PC-9 (cell line): ENCODE results near the gene PIK3CB. TPM values are rescaled to one million over a fixed set of nuclear protein-coding genes. Genes with fewer than 3 reads are reported as not detected.
"Not testable (repeated sequence)": the region's sequence is repeated elsewhere in the genome, so short reads cannot be mapped to it uniquely, and the experiment has no call there.

ENCODE experiments used
- BruUV-seq: library from RNA; stranded (reverse); fragments of 400-500 nt; replicated peaks from 2 replicates; lab custom pipeline; 2021; lab: Mats Ljungman, UMichigan
- CTCF ChIA-PET: fragments of 300-600 bp; sonication (Branson Sonifier 250); formaldehyde crosslinking; loops from one replicate; lab custom pipeline; 2022; ENCODE audit warnings: antibody characterized with exemption; lab: Charles Lee
- POLR2A ChIA-PET: fragments of 300-600 bp; sonication (Branson Sonifier 250); formaldehyde crosslinking; loops from one replicate; lab custom pipeline; 2022; ENCODE audit warnings: antibody characterized with exemption; ENCODE audit not compliant: unreplicated experiment; lab: Charles Lee
- DNase-seq, 2 experiments: peaks; one replicate each; pipeline versions ENCODE4 v3.0.0 to v3.0.0-alpha.2; 2015 to 2022; ENCODE audit warnings: mixed read lengths in 1 of 2
- H2AFZ ChIP-seq: fragments of 200-600 bp; sonication (generic); 2 replicates; pipeline ENCODE4 v1.8.1; 2017; ENCODE audit warnings: antibody characterized with exemption
- H3F3A ChIP-seq: fragments of 200-600 bp; sonication (generic); 2 replicates; pipeline ENCODE4 v1.8.1; 2017; ENCODE audit warnings: antibody characterized with exemption, mild to moderate bottlenecking, low read depth; ENCODE audit not compliant: insufficient read depth
- H3K27ac ChIP-seq: fragments of 200-600 bp; sonication (generic); 2 replicates; pipeline ENCODE4 v1.6.1; 2016; ENCODE audit warnings: mixed run types
- H3K27me3 ChIP-seq: fragments of 200-600 bp; sonication (generic); 2 replicates; pipeline ENCODE4 v1.6.1; 2016; ENCODE audit warnings: low read depth, mixed run types; ENCODE audit not compliant: insufficient read depth
- H3K36me3 ChIP-seq: fragments of 200-600 bp; sonication (generic); 2 replicates; pipeline ENCODE4 v1.6.1; 2016; ENCODE audit warnings: low read depth, mixed run types
- H3K4me1 ChIP-seq: fragments of 200-600 bp; sonication (generic); replicated peaks from 2 replicates; pipeline ENCODE4 v1.6.1; 2016; ENCODE audit warnings: mixed run types; ENCODE audit not compliant: insufficient read depth
- H3K4me2 ChIP-seq: fragments of 200-600 bp; sonication (generic); 2 replicates; pipeline ENCODE4 v1.6.1; 2017; ENCODE audit warnings: mixed run types
- H3K4me3 ChIP-seq: fragments of 200-600 bp; sonication (generic); 2 replicates; pipeline ENCODE4 v1.6.1; 2016; ENCODE audit warnings: mixed run types
- H3K79me2 ChIP-seq: fragments of 200-600 bp; sonication (generic); 2 replicates; pipeline ENCODE4 v1.6.1; 2017; ENCODE audit warnings: low read depth, mixed run types
- H3K9me2 ChIP-seq: fragments of 200-600 bp; sonication (generic); 2 replicates; pipeline ENCODE4 v1.8.1; 2017; ENCODE audit warnings: mild to moderate bottlenecking; ENCODE audit not compliant: insufficient read depth
- H3K9me3 ChIP-seq: fragments of 200-600 bp; sonication (generic); 2 replicates; pipeline ENCODE4 v1.8.1; 2016; ENCODE audit warnings: low read depth; ENCODE audit not compliant: insufficient read depth
- H4K20me1 ChIP-seq: fragments of 200-600 bp; sonication (generic); 2 replicates; pipeline ENCODE4 v1.8.1; 2017; ENCODE audit not compliant: insufficient read depth
- EZH2 ChIP-seq: fragments of 200-600 bp; sonication (generic); IDR thresholded peaks from 2 replicates; pipeline ENCODE4 v1.8.0; 2017; ENCODE audit warnings: antibody characterized with exemption, low read depth
- intact Hi-C: fragments of 100-400 bp; cut with micrococcal nuclease; formaldehyde crosslinking; loops from one replicate; pipeline ENCODE4 v1.10.0; 2022; ENCODE audit not compliant: unreplicated experiment
- total RNA-seq: library from RNA; stranded (reverse); gene quantifications from 2 replicates; pipeline ENCODE4 v1.2.3, GENCODE V29; 2021
- TF ChIP-seq, protein P1 (sequence below): fragments of 200-600 bp; sonication (generic); conservative IDR thresholded peaks from 2 replicates; pipeline ENCODE4 v1.6.1; 2017; ENCODE audit warnings: mixed run types, antibody characterized with exemption, mild to moderate bottlenecking, moderate library complexity

Gene PIK3CB
- total RNA-seq, 1 experiment from 2014 or later = 47.8 TPM

- Histone ChIP-seq H3K36me3 (no peaks in the 10 kb centered on the region), H3F3A (0 out of 2 replicates have a peak, but pooled peaks cover 5% of the 10 kb centered on the region), H3K79me2 (no peaks in the 10 kb centered on the region), H2AFZ (no peak overlapping the region), H4K20me1 (no peaks in the 10 kb centered on the region), H3K4me3 (no peak overlapping the region), H3K9me2 (no peaks in the 10 kb centered on the region), H3K4me1 (0 out of 2 replicates have a peak, but pooled peaks cover 8% of the 10 kb centered on the region), H3K27me3 (no peaks in the 10 kb centered on the region), H3K27ac (no peak overlapping the region), H3K9me3 (no peaks in the 10 kb centered on the region), H3K4me2 (no peak overlapping the region)
- BruUV-seq = no TSS peak
- intact Hi-C loops = no loop called here
- no peak for DNase-seq
- TF ChIP-seq, protein P1, sequence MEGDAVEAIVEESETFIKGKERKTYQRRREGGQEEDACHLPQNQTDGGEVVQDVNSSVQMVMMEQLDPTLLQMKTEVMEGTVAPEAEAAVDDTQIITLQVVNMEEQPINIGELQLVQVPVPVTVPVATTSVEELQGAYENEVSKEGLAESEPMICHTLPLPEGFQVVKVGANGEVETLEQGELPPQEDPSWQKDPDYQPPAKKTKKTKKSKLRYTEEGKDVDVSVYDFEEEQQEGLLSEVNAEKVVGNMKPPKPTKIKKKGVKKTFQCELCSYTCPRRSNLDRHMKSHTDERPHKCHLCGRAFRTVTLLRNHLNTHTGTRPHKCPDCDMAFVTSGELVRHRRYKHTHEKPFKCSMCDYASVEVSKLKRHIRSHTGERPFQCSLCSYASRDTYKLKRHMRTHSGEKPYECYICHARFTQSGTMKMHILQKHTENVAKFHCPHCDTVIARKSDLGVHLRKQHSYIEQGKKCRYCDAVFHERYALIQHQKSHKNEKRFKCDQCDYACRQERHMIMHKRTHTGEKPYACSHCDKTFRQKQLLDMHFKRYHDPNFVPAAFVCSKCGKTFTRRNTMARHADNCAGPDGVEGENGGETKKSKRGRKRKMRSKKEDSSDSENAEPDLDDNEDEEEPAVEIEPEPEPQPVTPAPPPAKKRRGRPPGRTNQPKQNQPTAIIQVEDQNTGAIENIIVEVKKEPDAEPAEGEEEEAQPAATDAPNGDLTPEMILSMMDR = no peak
- no peak for TF ChIP-seq EZH2
- CTCF ChIA-PET = no interaction called here
- POLR2A ChIA-PET = no interaction called here
These were observed 14.0 kb upstream of the PIK3CB start for GRCh38 chr3:138848696-138849095.

- H3K27ac ChIP-seq, H4K20me1 ChIP-seq, H3K4me2 ChIP-seq, intact Hi-C loops, H3K79me2 ChIP-seq, H3K36me3 ChIP-seq, BruUV-seq, H2AFZ ChIP-seq, H3K4me3 ChIP-seq, POLR2A ChIA-PET, DNase-seq, H3K4me1 ChIP-seq, H3K27me3 ChIP-seq, H3F3A ChIP-seq, H3K9me3 ChIP-seq, H3K9me2 ChIP-seq: not testable (repeated sequence)
- CTCF ChIA-PET = interaction anchor here (0.6 kb wide), 1 partner anchor 26 kb away, joined by 13 read pairs; no protein-coding TSS in a partner anchor
These were observed 12.1 kb upstream of the PIK3CB start for GRCh38 chr3:138846824-138847223.

- Histone ChIP-seq H2AFZ (no peak overlapping the region), H3K4me1 (0 out of 2 replicates have a peak, but pooled peaks cover 8% of the 10 kb centered on the region), H3K9me2 (no peaks in the 10 kb centered on the region), H3K36me3 (no peaks in the 10 kb centered on the region), H3K4me2 (no peak overlapping the region), H3K27me3 (no peaks in the 10 kb centered on the region), H3F3A (0 out of 2 replicates have a peak, but pooled peaks cover 5% of the 10 kb centered on the region), H4K20me1 (no peaks in the 10 kb centered on the region), H3K79me2 (no peaks in the 10 kb centered on the region), H3K9me3 (no peaks in the 10 kb centered on the region), H3K4me3 (no peak overlapping the region), H3K27ac (no peak overlapping the region)
- intact Hi-C loops = no loop called here
- TF ChIP-seq, protein P1 = no peak
- no peak for TF ChIP-seq EZH2
- POLR2A ChIA-PET = interaction anchor here (0.6 kb wide), 2 partner anchors 16 to 116 kb away, joined by 3 read pairs; no protein-coding TSS in a partner anchor
- CTCF ChIA-PET = interaction anchor here (0.6 kb wide), 2 partner anchors 26 to 100 kb away, joined by 3 to 13 read pairs; no protein-coding TSS in a partner anchor
- BruUV-seq = no TSS peak
- no peak for DNase-seq
These were observed 11.6 kb upstream of the PIK3CB start for GRCh38 chr3:138846262-138846791.
